Superior temporal gyrus (tissue), 1 donor: ENCODE data around the gene NELL1.
A peak's percentile ranks its signal among the peaks of the same experiment; 100 is the strongest.

ENCODE experiments used
- DNase-seq: peaks from one replicate; pipeline ENCODE4 v3.0.0-alpha.2; 2016; ENCODE audit errors: extremely low spot score

The NELL1 gene

DNA sequence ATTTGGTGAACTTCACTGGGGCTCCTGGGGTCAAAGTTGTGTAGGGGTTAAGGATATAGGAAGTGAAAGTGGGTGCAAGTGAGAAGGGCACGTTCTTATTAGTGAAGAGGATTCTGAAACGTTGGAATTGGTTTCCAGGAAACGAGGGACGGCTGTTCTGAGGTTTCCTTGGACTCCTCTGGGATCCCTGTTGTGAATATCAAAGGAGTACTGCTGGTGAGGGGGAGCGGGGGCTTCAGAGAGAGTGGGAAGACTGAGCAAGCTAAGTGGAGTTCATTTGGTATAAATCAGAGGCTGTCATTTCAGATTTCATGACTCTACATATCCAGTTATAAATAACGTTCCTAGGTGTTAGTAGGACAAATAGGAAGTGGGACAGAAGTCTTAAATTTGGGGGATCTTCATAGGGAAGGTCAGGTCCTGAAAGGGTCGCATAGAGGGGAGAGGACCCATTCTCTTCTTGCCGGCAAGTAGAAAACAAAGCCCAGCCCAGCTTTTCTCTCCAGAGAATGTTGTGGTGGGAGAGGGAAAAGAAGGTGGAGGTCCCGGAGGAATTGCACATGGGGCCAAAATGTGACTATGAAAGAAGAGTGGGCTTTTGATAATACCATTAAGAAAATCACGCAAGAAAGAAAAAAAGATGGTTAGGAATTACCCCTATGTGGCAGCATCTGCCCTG lies 1.1 kb upstream of the NELL1 start:
- no peak for DNase-seq

DNA sequence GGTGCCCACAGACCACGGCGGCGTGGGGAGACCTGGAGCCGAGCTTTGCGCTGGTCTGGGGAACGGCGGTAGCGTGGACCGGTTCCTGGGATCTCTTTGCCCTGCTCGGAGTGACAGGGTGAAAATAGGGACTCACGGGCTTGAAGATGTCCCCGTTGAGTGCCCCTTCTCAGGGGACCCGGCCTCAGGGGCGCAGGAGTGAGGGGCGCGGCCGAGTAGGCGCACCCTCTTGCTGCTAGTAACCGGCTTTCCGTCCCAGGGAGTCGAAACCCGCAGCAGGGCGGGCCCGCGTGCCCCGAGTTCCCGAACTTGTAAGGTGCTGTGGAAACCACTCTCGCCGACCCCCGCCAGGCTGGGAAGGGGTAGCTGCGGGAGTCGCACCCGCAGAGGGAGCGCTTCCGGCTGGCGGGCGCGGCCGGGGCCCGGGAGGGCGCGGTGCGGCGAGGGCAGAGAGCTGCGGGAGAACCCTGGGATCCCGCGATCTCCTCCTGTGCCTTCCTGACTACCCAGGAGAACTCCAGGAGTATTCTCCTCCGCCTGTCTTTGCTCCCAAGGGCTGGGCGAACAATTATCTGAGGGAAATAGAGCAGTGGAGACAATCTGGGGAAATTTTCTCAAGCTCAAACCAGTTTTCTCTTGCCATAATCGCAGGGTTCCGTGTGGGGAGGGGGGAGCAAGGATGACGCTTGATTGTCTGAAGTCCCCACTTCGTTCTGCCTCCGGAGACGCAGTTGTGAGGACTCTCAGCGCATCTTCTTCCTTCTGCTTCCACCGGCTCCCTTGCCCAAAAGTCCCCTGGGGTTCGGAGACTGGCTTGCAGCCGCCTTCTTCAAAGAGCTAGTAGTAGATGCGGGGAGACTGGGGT lies 666 bp downstream of the NELL1 start:
- no peak for DNase-seq

DNA sequence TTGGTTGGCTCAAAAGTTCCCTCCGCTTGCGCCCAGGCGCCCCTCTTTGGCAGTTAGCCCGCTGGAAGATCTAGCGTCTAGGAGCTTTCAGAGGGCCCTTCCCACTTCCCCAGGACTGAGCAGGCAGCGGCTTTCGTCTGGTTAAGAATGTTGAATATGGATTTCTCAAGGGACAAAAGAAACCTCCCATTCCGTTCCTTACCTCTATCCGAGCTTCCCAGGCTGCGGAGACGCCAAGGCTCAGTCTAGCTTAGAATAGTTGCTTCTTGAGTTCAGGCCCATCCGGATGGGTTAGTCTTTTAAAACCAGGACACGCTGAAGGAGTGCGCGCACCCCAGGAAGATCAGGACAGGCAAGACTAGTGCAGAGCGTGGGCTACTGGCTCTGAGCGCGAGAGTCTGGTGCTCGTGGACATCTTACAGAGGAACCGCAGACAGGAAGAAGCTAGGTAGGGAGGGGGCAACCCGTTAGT lies 1.6 kb downstream of the NELL1 start:
- DNase-seq = peak; percentile 42

DNA sequence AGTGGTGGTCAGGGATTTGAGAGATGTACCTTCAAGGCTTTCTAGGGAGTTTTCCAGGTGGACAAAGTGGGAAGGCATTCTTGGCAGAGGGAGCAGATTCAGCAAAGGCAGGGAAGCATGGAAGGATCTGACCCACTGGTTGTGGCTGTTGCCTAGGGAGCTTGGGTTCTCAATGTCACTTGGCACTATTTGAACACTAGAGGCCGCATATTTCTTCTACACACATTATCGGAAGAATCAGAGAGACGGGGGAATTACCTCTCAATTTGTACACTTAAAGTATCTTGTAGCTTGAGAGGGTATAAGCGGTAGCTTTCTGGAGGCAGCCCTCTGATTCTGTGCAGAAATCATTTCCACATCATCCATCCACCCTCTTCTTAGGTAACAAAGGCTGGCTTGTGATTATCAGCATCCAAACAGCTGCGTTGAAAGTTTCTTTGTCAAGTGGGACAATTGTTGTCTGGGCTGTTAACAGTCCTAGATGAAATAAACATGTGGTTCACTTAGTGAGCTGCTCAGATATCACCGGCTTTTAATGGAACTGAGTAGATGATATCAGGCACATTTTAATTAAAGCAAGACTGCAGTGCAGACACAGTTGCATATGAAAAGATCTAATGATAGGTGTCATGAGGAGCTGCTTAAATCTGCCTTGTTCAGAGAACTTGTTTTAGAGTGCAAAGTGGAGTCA lies 2.6 kb downstream of the NELL1 start:
- peak; percentile 74 for DNase-seq

DNA sequence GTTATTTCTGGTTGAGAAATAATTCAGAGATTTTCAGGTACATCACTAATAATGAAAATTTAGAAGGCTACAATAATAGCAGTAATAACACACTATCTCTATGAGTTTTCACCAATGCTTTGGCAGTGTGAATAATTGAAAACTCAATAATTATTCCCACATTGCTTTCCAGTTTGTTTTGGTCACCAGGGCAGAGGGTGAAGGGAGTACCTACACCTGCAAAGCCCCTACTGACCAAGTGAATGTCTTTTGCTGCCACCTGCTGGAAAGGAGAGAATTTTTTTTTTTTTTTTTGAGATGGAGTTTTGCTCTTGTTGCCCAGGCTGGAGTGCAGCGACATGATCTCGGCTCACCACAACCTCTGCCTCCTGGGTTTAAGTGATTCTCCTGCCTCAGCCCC lies 3.2 kb downstream of the NELL1 start:
- DNase-seq = no peak

DNA sequence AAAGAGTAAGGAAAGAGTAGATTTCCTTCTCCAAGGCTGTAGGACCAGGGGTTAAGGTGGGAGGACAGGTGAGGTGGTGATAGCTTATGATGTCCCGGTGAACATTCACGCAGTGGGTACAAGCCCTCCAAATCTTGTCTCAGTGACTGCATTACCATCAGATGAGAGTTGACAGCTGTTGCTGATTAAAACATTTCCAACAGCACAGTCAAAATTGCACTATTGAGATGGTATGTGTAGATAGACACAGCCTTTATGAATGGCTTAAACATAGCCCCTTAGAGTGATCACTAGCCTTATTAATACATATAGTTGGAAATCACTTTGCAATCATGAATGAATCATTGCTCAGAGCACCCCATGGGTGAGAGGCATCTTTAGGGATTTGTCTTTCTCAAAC lies 7.3 kb downstream of the NELL1 start:
- no peak for DNase-seq

DNA sequence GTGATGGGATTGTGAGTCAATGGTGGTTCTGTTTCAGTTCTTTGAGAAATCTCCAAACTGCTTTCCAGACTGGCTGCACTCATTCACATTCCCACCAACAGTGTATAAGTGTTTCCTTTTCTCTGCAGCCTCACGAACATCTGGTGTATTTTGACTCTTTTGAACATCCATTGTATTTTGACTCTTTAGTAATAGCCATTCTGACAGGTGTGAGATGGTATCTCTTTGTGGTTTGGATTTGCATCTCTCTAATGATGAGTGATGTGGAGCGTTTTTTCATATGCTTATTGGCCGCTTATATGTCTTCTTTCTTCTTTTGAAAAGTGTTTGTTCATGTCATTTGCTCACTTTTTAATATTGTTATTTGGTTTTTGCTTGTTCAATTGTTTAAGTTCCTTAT lies 19.4 kb downstream of the NELL1 start:
- DNase-seq = no peak

DNA sequence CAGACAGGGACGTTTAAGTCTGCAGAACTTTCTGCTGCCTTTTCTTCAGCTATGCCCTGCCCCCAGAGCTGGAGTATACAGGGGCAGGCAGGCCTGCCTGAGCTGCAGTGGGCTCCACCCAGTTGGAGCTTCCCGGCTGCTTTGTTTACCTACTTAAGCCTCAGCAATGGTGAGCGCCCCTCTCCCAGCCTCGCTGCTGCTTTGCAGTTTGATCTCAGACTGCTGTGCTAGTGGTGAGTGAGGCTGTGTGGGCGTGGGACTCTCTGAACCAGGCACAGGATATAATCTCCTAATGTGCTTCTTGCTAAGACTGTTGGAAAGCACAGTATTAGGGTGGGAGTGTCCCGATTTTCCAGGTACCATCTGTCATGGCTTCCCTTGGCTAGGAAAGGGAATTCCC lies 38.5 kb downstream of the NELL1 start:
- no peak for DNase-seq

DNA sequence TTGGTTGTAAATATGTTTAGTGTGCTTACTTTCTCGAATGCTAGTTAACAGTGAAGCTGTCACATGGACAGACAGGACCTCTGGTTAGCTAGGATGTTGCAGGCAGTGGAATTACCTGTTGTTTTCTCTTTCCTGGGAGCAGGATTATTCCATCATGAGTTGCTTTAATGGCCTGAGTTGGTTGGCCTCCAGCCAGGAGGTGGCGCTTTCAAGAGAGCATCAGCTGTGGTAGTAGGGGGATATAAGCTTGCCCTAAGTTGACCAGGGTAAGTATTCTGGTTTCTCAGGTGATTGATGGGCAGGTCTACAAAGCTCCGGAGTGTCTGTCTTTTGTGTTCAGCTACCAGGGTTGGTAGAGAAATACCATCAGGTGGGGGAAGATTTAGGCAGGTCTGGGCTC lies 43.5 kb downstream of the NELL1 start:
- DNase-seq = no peak

DNA sequence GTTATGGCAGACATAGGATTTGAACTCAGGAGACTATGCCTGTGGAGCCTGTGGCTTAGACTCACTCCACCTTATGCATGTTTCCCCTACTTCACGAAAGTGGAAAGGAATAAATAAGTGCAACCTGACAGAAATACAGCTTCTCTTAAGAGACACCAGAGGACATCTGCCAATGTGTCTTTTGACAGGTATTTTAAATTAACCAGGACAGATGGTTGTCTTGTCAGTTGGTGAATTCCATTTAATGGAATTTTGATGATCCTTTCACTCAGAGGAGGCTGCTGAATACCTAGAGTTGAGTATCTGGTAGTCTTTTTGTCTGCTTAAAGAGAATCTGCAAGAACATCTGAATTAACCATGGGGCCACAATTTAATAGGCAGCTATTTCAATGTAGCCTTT lies 46.1 kb downstream of the NELL1 start:
- DNase-seq = no peak

DNA sequence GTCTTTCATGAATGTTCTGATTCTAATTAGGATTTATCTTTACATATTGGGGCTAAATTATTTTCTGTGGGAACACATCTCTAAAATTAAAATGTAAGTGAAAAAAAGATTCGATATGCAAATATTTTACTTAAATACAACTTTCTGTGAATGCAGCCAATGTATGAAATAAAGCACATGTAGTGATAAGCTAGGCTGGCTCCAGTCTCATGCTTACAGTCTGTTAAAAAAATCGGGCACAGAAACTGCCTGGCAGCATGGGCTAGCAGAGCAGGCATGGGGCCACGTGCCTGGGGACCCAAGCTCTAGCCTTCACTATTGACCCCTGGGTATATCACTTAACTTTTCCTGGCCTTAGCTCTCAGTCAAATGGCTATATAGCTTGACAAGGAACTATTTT lies 46.5 kb downstream of the NELL1 start:
- no peak for DNase-seq

DNA sequence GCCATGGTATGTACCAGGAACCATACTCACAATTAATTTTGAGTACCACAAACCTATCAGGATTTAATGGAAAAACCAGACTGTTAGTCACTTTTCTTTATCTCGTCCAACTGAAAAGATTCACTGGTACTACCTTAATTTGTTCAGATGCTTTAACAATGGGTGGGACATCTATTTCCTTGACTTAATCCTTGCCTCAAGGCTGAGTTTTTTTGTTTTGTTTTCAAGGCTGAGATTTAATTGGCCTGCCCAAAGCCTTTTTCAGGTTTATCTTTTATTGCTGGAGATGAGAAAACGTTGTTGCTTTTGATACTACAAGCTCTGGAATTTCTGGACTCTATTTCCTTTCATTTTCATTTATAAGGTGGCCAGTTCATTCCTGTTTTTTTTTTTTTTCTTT lies 50.4 kb downstream of the NELL1 start:
- DNase-seq = no peak

DNA sequence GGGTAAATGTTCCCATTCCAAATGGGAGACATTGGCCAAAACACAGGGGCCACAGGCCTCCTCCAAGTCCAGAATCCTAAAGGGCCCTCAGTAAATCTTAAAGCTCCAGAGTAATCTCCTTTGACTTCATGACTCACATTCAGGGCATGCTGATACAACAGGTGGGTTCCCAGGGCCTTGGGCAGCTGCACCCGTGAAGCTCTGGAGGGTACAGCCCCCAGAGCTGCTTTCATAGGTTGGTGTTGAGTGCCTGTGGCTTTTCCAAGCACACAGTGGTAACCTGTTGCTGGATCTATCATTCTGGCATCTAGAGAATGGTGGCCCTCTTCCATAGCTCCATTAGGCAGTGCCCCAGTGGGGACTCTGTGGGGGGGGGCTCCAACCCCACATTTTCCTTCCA lies 54.0 kb downstream of the NELL1 start:
- no peak for DNase-seq

DNA sequence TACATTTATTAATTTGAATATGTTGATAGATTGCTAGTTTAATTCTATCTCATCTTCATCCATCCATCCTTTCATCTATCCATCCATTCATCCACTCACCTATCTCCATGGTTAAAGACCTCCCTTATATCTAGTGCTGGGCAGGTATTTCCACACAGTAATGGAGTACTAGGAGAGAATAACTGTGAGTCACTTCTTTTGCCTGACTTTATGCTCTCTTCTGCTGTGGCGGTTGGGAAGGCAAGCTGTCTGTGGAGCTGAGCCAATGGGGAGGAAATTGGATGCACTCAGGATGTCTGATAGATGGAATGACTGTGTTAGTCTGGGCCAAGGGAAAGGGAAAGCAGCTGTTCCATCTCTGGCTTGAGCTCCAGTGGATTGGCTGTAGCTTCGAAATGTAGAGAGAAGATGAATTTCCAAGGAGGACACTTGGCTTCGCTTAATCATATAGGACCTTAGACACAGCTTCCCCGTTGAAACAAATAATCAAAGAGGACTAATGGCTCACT lies 60.3 kb downstream of the NELL1 start:
- no peak for DNase-seq

DNA sequence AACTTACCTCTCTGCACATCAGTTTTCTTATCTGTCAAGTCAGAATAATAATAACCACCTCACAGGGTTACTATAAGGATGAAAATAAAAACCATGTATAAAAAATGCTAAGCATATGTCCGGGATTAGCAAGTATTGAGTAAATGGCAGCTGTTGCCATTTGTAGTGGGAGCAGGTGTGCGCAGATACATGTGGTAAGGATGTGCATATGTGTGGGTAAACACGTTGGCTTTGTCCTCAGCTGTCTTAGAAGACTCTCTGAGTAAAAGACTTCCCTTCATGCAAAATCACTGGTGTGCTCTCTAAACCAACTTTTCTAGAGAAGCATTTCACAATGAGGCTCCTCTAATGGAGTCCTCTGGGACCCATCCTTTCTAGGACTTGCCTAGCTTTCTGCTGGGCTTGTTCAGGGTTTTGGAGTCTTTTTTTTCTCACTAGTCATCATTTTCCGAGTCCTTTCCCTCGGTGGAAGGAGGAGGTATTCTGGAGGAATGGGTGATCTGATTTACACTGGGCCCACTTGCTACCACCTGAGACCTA lies 62.4 kb downstream of the NELL1 start:
- DNase-seq = no peak

DNA sequence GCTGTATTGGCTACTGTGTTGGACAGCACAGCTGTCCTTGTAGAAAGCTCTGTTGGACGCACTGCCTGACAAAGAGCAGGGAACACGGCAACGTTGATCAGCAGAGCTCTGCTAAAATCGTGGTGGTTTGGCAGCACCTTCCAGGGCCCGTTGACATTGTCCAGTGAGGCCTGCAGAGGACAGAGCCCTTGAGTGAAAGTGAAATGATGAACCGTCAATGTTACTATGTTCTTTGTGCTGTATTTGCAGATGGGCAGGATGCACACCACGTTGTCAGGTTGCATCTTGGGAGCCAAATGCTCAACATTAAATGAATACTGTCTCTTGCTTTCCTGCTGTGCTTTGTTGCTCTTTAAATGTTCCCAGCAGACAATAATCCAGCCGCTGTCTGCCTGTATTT lies 69.7 kb downstream of the NELL1 start:
- no peak for DNase-seq

DNA sequence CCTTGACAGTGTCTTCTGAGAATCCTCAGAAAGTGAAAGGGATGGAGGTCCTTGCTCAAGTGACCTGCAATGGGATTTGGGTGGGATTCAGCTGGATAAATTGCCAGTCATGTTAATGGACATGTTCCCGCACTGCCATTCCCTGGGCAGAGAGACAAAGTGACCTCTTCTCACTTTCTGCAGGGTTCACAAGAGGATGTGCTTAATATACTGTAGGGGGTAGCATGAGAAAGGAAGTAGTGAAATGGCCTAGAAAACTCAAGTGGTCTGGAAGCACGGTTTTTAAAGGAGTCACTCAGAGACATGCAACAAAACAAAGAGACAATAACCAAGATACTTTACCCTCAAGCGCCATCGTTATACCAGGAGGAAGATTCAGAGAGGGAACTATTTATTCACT lies 70.2 kb downstream of the NELL1 start:
- no peak for DNase-seq

DNA sequence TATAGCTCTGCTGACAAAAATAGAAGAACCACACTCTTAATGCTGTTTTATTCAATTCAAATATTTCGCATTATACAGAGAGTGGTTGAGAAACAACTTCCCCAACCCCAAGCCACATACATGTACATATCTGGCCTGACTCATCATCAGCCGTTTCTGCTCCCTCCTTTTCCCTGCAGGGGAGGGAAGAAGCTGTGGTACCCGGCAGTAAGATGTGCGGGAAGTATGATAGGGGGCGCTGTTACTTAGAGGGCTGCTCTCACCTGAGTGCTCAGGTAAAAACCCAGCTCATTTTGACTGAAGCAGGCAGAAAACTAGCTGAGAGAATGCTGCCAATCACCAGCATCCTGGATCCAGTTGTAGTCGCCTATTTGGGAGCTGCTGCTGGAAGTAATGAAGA lies 85.5 kb downstream of the NELL1 start:
- no peak for DNase-seq

DNA sequence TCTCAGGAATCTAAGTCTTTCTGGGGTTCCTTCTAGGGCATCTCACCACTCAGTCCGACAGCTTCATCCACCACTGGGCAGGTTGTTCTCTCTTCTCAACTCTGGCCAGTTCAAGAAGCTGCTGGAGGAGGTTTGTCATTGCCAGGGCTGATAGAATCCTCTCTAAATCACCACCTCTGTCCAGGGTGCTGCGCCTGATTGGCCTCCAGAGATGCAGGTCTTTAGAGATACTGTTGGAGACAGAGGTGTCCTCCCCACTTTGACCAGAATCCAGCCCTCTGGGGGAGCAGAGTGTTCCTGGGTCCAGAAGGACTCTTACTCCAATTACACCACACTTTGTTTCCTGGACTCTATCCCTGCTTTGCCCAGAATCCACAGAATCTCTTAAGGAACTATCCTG lies 90.2 kb downstream of the NELL1 start:
- DNase-seq = no peak

DNA sequence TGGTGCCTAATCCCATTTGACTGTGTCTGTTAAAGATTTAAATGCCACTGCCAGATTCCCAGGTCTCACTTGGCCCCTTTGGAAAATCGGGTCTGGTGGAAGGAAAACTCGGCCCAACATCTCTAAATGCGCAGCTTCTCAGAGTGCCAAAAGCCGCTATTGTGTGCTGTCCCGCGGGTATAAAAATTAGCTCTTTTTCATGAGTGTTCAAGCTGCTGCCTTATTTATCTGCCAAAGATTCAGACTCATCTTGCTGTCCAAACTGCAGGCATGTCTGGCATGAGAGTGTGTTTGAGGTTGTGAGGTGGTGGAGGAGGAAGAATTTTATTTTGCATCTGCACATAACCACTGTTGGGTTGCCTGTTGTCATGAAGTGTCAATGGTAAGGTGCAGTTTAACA lies 91.4 kb downstream of the NELL1 start:
- no peak for DNase-seq

DNA sequence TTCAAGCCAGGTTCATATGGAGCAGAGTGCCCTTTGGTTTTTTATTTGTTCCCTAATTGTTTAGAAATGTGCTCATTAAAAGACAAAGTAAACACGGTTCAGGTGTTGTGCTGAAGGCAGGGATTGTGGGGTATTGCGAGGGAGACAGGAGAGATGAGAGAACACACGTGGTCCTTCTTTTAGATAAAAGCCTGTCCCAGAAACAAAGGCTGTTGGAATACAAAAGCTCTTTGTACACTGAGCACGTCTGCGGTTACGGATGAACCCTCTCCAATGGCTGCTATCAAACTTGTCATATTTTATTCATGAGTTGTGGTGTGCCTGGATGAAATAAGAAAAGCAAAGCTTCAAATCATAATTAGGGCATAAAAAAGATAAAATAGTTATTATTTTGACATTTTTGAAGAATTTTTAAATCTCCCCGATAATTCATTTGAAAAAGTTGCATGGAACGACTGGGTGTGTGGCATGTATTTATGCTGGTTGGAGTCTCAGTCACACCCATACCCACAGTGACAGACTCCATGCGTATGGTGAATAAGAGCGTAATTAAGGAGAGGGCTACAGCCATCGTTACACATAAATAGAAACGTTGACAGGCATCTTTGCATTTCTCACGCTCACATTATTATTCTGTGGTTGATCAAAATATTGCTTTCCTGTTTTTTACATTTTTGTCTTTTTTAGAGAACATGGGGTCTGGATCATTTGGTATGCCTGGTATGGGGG lies 92.9 kb downstream of the NELL1 start:
- peak; percentile 55 for DNase-seq

DNA sequence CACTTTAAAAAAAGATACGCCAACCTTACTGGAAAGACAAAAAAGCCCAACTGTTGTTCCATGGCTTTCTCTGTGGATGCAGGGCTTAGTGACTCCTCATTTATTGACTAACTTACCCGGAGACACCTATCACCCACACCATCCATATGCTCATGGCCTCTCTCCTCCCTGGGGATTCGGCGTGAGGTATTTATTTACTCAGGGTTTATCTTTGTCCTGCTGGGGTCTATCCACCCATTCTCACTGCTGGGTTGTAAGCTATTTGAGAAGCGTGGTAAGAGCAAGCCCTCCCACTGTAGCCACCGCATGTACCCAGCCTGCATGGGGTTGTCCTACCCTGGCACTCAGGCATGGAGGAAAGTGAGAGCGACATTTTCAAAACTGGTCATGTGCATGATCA lies 93.6 kb downstream of the NELL1 start:
- DNase-seq = no peak
